Neural cell (in vitro differentiated cells): ENCODE data around the gene POLR2L. TPM values are rescaled to one million over a fixed set of nuclear protein-coding genes. Genes with fewer than 3 reads are reported as not detected.

ENCODE experiments used
- H2AFZ ChIP-seq: fragments of 200-600, 300-800 bp; sonication (generic), shearing (Covaris generic); 2 replicates; pipeline ENCODE4 v1.6.0; 2014; ENCODE audit warnings: low read depth, mild to moderate bottlenecking, antibody characterized with exemption, low read length, moderate library complexity
- H3F3A ChIP-seq: fragments of 200-600 bp; shearing (Covaris generic); 2 replicates; pipeline ENCODE4 v1.6.1; 2016; ENCODE audit warnings: mild to moderate bottlenecking, moderate library complexity, mixed read lengths, antibody characterized with exemption, low read length; ENCODE audit not compliant: insufficient read depth, poor library complexity, severe bottlenecking
- H3K27ac ChIP-seq: fragments of 200-600, 300-800 bp; sonication (generic), shearing (Covaris generic); 2 replicates; pipeline ENCODE4 v1.5.1; 2014; ENCODE audit warnings: mild to moderate bottlenecking, low read length, moderate library complexity
- H3K27me3 ChIP-seq: fragments of 300-800, 200-600 bp; sonication (generic), shearing (Covaris generic); 2 replicates; pipeline ENCODE4 v1.6.0; 2014; ENCODE audit warnings: mild to moderate bottlenecking, low read depth, low read length, moderate library complexity; ENCODE audit not compliant: insufficient read depth
- H3K36me3 ChIP-seq: fragments of 300-800, 200-600 bp; sonication (generic), shearing (Covaris generic); 2 replicates; pipeline ENCODE4 v1.5.1; 2014; ENCODE audit warnings: mild to moderate bottlenecking, antibody characterized with exemption, low read length, moderate library complexity; ENCODE audit not compliant: insufficient read depth
- H3K4me2 ChIP-seq: fragments of 300-800, 200-600 bp; sonication (generic), shearing (Covaris generic); 2 replicates; pipeline ENCODE4 v1.6.0; 2014; ENCODE audit warnings: mild to moderate bottlenecking, low read length
- H3K4me3 ChIP-seq: fragments of 300-800, 200-600 bp; sonication (generic), shearing (Covaris generic); 2 replicates; pipeline ENCODE4 v1.5.1; 2014; ENCODE audit warnings: mild to moderate bottlenecking, low read length, moderate library complexity
- H3K79me2 ChIP-seq: fragments of 200-600 bp; shearing (Covaris generic); replicated peaks from 2 replicates; pipeline ENCODE4 v1.6.0; 2014; ENCODE audit warnings: mild to moderate bottlenecking, low read length, moderate library complexity; ENCODE audit not compliant: insufficient read depth
- H3K9ac ChIP-seq: fragments of 300-800, 200-600 bp; sonication (generic), shearing (Covaris generic); 2 replicates; pipeline ENCODE4 v1.6.1; 2016; ENCODE audit warnings: mild to moderate bottlenecking, low read length, mixed read lengths
- H3K9me2 ChIP-seq: fragments of 200-600 bp; shearing (Covaris generic); 2 replicates; pipeline ENCODE4 v1.6.1; 2016; ENCODE audit warnings: mild to moderate bottlenecking, low read length, mixed read lengths; ENCODE audit not compliant: insufficient read depth
- H3K9me3 ChIP-seq: fragments of 200-600, 300-800 bp; sonication (generic), shearing (Covaris generic); 2 replicates; pipeline ENCODE4 v1.6.1; 2016; ENCODE audit warnings: mild to moderate bottlenecking, mixed run types, low read length, moderate library complexity, mixed read lengths
- H4K20me1 ChIP-seq: fragments of 200-600 bp; shearing (Covaris generic); 2 replicates; pipeline ENCODE4 v1.6.1; 2016; ENCODE audit warnings: mild to moderate bottlenecking, mixed run types; ENCODE audit not compliant: insufficient read depth
- EP300 ChIP-seq: fragments of 450-650 bp; conservative IDR thresholded peaks from 2 replicates; pipeline ENCODE4 v1.6.1; 2014; ENCODE audit warnings: antibody characterized with exemption, mild to moderate bottlenecking, moderate library complexity; ENCODE audit not compliant: poor library complexity, severe bottlenecking
- EZH2 ChIP-seq: fragments of 200-600, 300-800 bp; shearing (Covaris generic), sonication (generic); IDR thresholded peaks from 2 replicates; pipeline ENCODE4 v1.6.1; 2014; ENCODE audit warnings: antibody characterized with exemption, low read length, borderline replicate concordance, mild to moderate bottlenecking; ENCODE audit not compliant: insufficient read depth, poor library complexity, severe bottlenecking
- MXI1 ChIP-seq: fragments of 450-650 bp; conservative IDR thresholded peaks from 2 replicates; pipeline ENCODE4 v1.6.1; 2014; ENCODE audit warnings: antibody characterized with exemption, mild to moderate bottlenecking; ENCODE audit not compliant: poor library complexity, severe bottlenecking
- POLR2AphosphoS5 ChIP-seq: IDR thresholded peaks from 2 replicates; pipeline ENCODE4 v1.6.1; 2012
- RAD21 ChIP-seq: fragments of 450-650 bp; conservative IDR thresholded peaks from 2 replicates; pipeline ENCODE4 v1.6.1; 2014; ENCODE audit warnings: antibody characterized with exemption, mild to moderate bottlenecking, moderate library complexity
- SMC3 ChIP-seq: fragments of 450-650 bp; conservative IDR thresholded peaks from 2 replicates; pipeline ENCODE4 v1.6.1; 2014; ENCODE audit warnings: antibody characterized with exemption, mild to moderate bottlenecking, moderate library complexity; ENCODE audit not compliant: poor library complexity
- TAF1 ChIP-seq: IDR thresholded peaks from 2 replicates; pipeline ENCODE4 v1.6.1; 2012; ENCODE audit warnings: low read depth
- polyA plus RNA-seq: library from polyadenylated mRNA; depleted of rRNA; stranded (reverse); fragments of >200 nt; gene quantifications from 2 replicates; pipeline ENCODE4 v1.2.3, GENCODE V29; 2014
- TF ChIP-seq, protein P1 (sequence below): fragments of 450-650 bp; IDR thresholded peaks from 2 replicates; pipeline ENCODE4 v1.5.1; 2014; ENCODE audit warnings: antibody characterized with exemption, mild to moderate bottlenecking, moderate library complexity; ENCODE audit not compliant: poor library complexity, severe bottlenecking
- TF ChIP-seq, protein P2 (sequence below): IDR thresholded peaks from 2 replicates; pipeline ENCODE4 v1.6.1; 2012; ENCODE audit warnings: borderline replicate concordance

The POLR2L gene
- polyA plus RNA-seq, 1 donor from 2014 or later, result 62.3 TPM

DNA sequence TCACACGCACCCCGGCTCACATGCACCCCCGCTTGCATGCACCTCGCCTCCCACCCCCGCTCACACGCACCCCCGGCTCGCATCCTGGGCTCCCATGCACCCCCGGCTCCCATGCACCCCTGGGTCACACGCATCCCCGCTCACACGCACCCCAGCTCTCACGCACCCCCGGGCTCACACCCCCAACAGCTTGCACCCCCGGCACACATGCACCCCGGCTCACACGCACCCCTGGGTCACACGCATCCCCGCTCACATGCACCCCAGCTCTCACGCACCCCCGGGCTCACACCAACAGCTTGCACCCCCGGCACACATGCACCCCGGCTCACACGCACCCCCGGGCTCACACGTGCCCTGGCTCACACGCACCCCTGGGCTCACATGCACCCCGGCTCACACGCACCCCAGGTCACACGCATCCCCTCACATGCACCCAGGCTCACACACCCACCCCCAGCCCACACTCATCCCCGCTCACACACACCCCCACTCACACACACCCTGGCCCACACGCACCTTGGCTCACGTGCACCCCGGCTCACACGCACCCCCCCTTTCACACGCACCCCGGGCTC lies 16.5 kb upstream of the POLR2L start:
- no peak overlapping the region for H2AFZ ChIP-seq
- H3K4me2 ChIP-seq, result no peak overlapping the region
- H3K9ac ChIP-seq, result no peak overlapping the region
- H3K36me3 ChIP-seq, result no peaks in the 10 kb centered on the region
- H3K79me2 ChIP-seq, result no peaks in the 10 kb centered on the region
- no peak overlapping the region for H3K27ac ChIP-seq
- H3F3A ChIP-seq, result no peaks in the 10 kb centered on the region
- H3K9me2 ChIP-seq, result no peaks in the 10 kb centered on the region
- no peaks in the 10 kb centered on the region for H3K27me3 ChIP-seq
- H4K20me1 ChIP-seq, result no peaks in the 10 kb centered on the region
- H3K9me3 ChIP-seq, result no peaks in the 10 kb centered on the region
- no peak overlapping the region for H3K4me3 ChIP-seq
- TF ChIP-seq TAF1 (no peak), RAD21 (no peak), MXI1 (no peak), EP300 (no peak), EZH2 (no peak), POLR2AphosphoS5 (no peak), SMC3 (no peak)
- TF ChIP-seq, protein P1, sequence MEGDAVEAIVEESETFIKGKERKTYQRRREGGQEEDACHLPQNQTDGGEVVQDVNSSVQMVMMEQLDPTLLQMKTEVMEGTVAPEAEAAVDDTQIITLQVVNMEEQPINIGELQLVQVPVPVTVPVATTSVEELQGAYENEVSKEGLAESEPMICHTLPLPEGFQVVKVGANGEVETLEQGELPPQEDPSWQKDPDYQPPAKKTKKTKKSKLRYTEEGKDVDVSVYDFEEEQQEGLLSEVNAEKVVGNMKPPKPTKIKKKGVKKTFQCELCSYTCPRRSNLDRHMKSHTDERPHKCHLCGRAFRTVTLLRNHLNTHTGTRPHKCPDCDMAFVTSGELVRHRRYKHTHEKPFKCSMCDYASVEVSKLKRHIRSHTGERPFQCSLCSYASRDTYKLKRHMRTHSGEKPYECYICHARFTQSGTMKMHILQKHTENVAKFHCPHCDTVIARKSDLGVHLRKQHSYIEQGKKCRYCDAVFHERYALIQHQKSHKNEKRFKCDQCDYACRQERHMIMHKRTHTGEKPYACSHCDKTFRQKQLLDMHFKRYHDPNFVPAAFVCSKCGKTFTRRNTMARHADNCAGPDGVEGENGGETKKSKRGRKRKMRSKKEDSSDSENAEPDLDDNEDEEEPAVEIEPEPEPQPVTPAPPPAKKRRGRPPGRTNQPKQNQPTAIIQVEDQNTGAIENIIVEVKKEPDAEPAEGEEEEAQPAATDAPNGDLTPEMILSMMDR, result no peak
- TF ChIP-seq, protein P2, sequence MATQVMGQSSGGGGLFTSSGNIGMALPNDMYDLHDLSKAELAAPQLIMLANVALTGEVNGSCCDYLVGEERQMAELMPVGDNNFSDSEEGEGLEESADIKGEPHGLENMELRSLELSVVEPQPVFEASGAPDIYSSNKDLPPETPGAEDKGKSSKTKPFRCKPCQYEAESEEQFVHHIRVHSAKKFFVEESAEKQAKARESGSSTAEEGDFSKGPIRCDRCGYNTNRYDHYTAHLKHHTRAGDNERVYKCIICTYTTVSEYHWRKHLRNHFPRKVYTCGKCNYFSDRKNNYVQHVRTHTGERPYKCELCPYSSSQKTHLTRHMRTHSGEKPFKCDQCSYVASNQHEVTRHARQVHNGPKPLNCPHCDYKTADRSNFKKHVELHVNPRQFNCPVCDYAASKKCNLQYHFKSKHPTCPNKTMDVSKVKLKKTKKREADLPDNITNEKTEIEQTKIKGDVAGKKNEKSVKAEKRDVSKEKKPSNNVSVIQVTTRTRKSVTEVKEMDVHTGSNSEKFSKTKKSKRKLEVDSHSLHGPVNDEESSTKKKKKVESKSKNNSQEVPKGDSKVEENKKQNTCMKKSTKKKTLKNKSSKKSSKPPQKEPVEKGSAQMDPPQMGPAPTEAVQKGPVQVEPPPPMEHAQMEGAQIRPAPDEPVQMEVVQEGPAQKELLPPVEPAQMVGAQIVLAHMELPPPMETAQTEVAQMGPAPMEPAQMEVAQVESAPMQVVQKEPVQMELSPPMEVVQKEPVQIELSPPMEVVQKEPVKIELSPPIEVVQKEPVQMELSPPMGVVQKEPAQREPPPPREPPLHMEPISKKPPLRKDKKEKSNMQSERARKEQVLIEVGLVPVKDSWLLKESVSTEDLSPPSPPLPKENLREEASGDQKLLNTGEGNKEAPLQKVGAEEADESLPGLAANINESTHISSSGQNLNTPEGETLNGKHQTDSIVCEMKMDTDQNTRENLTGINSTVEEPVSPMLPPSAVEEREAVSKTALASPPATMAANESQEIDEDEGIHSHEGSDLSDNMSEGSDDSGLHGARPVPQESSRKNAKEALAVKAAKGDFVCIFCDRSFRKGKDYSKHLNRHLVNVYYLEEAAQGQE, result no peak

DNA sequence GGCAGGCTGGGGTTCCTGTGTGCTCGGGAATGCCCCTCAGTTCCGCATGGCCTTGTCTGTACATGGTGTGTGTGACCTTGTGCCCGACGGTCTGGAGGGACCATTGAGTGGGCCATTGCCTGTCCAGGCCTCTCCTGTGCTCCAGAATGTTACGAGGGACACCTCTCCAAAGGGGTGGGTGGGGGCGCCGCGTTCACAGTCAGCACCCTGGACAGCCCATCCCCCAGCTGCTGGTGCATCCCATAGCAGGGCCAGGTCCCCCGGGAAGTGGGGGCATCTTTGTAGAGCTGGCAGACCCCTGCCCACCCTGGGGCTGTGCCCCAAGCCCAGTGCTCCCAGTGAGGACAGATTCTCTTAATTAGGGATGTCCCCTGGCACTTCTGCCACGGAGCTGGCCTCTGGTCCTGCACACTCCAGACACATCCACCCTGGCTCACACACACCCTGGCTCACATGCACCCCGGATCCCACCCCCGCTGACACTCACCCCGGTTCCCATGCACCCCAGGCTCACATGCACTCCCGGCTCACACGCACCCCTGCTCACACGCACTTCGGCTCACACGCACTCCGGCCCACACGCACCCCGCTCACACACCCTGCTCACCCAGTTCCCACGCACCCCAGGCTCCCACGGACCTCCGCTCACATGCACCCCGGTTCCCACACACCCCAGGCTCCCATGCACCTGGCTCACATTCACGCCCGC lies 15.9 kb upstream of the POLR2L start:
- H3K4me2 ChIP-seq, result no peak overlapping the region
- no peaks in the 10 kb centered on the region for H3K27me3 ChIP-seq
- H3K9me3 ChIP-seq, result no peaks in the 10 kb centered on the region
- H3F3A ChIP-seq, result no peaks in the 10 kb centered on the region
- H4K20me1 ChIP-seq, result no peaks in the 10 kb centered on the region
- H3K36me3 ChIP-seq, result no peaks in the 10 kb centered on the region
- no peaks in the 10 kb centered on the region for H3K79me2 ChIP-seq
- no peak overlapping the region for H3K4me3 ChIP-seq
- H3K9me2 ChIP-seq, result no peaks in the 10 kb centered on the region
- TF ChIP-seq, protein P1, result no peak
- no peak for TF ChIP-seq POLR2AphosphoS5
- no peak for TF ChIP-seq EZH2
- no peak for TF ChIP-seq MXI1
- TF ChIP-seq TAF1, result no peak
- TF ChIP-seq RAD21, result no peak
- TF ChIP-seq, protein P2, result no peak
- no peak for TF ChIP-seq EP300
- TF ChIP-seq SMC3, result no peak
- H2AFZ ChIP-seq, result no peak overlapping the region
- no peak overlapping the region for H3K9ac ChIP-seq
- H3K27ac ChIP-seq, result no peak overlapping the region
